Measurements from ENCODE around the gene SLC12A3.
A peak's percentile ranks its signal among the peaks of the same experiment; 100 is the strongest.
"Not testable (repeated sequence)": the region's sequence is repeated elsewhere in the genome, so short reads cannot be mapped to it uniquely, and the experiment has no call there.

SLC12A3 gene

GRCh38 chr16:56866955-56867830 is 2.2 kb downstream of the SLC12A3 start:
- DNase-seq (ENCODE audit: low spot score) = peak; percentile 73

GRCh38 chr16:56868175-56868574 is 3.2 kb downstream of the SLC12A3 start:
- no peak for DNase-seq (ENCODE audit: low spot score)

- not testable (repeated sequence) for DNase-seq (ENCODE audit: low spot score)
Measured at GRCh38 chr16:56868766-56869165, 3.8 kb downstream of the SLC12A3 start.

GRCh38 chr16:56869513-56870275 is 4.7 kb downstream of the SLC12A3 start:
- DNase-seq (ENCODE audit: low spot score) = no peak

- DNase-seq (ENCODE audit: low spot score) = no peak
Measured at GRCh38 chr16:56870276-56870888, 5.4 kb downstream of the SLC12A3 start.

DNA sequence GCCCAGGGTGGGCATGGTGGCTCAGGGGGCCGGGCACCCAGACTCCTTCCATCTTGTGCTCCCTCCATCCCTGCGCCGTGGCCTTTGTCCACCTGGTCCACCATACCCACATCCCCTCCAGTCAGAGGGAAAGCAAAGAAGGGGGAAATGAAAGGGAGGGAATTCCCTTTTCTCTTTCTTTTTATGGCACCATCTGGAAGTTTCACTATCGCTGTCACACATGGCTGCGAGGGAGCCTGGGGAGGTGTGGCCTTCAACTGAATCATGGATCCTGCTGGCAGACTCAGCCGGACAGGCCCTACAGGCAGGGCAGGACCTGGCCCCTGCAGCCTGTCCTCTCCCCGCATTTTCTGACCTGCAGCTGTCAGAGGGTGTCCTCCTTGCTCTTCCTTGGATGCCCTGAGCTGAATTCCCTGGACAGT is 6.2 kb downstream of the SLC12A3 start:
- no peak for DNase-seq (ENCODE audit: low spot score)

DNA sequence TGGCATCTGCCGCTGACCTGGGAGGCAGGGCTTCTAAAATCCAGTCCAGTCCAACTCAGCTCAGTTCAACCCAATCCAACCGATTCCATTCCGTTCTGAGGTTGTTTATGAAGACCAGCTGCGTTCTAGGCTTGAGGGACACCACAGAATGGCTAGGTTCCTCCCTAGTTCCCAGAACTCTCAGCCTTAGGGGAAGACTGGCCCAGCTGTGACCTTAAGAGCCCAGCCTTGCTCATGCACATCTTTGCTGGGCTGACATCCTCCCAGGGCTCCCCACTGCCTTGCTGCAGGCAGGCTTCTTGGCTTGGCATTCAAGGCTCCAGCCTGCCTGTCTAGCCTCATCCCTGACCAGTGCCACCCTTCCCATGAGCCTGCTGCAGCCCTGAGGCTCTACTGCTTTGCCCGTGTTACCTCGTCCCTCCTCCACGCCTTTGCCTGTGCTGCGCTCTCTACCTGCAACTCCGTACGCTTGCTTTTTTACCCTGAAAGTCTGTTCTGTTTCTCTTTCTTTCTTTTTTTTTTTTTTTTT is 7.9 kb downstream of the SLC12A3 start:
- no peak for DNase-seq (ENCODE audit: low spot score)

GRCh38 chr16:56874800-56875199 is 9.8 kb downstream of the SLC12A3 start:
- DNase-seq (ENCODE audit: low spot score) = peak; percentile 94

- DNase-seq (ENCODE audit: low spot score) = no peak
Measured at GRCh38 chr16:56876048-56876447, 11.0 kb downstream of the SLC12A3 start.

GRCh38 chr16:56877486-56878182 is 12.6 kb downstream of the SLC12A3 start:
- no peak for DNase-seq (ENCODE audit: low spot score)

- no peak for DNase-seq (ENCODE audit: low spot score)
Measured at GRCh38 chr16:56878282-56878854, 13.4 kb downstream of the SLC12A3 start.

GRCh38 chr16:56879276-56879675 is 14.3 kb downstream of the SLC12A3 start:
- DNase-seq (ENCODE audit: low spot score) = no peak

- no peak for DNase-seq (ENCODE audit: low spot score)
Measured at GRCh38 chr16:56880176-56880575, 15.2 kb downstream of the SLC12A3 start.

GRCh38 chr16:56880685-56881084 is 15.7 kb downstream of the SLC12A3 start:
- DNase-seq (ENCODE audit: low spot score) = no peak

DNA sequence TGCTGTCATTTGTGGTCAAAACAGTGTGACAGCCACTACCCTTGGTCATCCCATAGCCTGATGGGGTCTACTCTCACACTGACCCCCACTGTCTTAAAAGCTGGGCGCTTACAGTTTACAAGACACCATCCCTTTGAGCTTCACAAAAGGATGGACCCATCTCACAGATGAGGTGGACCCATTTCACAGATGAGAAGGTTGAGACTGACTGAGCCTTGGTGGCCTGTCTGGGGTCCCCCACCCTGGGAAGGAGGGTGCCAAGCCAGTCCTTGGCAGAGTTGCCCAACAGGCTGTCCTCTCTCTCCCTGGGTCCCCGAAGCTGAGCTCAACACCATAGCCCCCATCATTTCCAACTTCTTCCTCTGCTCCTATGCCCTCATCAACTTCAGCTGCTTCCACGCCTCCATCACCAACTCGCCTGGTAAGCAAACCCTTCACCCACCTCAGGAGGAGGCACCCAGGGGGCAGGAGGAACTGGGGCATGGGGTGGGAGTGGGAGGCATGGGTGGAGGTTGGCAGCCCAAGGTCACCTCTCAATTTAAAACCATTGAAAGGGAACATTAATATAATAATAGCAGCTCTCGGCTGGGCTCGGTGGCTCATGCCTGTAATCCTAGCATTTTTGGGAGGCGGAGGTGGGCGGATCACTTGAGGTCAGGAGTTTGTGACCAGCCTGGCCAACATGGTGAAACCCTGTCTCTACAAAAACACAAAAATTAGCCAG is 17.2 kb downstream of the SLC12A3 start:
- no peak for DNase-seq (ENCODE audit: low spot score)

GRCh38 chr16:56883586-56883985 is 18.6 kb downstream of the SLC12A3 start:
- DNase-seq (ENCODE audit: low spot score) = no peak

DNA sequence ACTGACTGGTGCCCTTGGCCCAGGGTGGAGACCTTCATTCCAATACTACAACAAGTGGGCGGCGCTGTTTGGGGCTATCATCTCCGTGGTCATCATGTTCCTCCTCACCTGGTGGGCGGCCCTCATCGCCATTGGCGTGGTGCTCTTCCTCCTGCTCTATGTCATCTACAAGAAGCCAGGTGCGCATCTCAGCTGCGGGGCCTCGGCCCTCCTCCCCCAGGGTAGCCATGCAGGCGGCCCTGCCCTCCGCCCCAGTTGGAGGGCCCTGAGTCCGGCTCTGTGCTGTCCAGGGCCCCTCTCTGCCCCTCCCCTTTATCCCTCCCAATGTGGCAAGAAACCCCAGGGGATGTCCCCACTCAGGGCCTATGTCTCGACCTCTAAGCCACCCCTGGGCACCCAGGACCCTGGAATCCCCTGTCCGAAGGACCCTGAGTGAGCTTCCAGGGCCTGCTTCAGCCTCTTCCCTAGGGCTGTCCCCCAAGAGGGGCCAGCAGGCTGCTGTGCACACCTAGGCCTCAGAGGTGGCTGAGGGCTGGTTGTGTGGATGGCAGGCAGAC is 19.1 kb downstream of the SLC12A3 start:
- no peak for DNase-seq (ENCODE audit: low spot score)

DNA sequence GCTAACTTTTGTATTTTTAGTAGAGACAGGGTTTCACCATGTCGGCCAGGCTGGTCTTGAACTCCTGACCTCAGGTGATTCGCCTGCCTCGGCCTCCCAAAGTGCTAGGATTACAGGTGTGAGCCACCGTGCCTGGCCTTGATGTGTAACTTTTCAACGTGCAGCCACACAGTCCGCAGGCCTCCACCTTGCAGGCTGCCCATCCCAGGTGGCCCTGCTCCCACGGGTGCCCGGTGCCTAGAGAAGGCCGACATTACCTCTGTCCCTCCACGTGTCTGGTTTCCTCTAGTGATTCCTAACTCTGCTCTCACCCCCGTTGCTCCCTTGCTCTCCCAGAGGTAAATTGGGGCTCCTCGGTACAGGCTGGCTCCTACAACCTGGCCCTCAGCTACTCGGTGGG is 19.9 kb downstream of the SLC12A3 start:
- DNase-seq (ENCODE audit: low spot score) = not testable (repeated sequence)

DNA sequence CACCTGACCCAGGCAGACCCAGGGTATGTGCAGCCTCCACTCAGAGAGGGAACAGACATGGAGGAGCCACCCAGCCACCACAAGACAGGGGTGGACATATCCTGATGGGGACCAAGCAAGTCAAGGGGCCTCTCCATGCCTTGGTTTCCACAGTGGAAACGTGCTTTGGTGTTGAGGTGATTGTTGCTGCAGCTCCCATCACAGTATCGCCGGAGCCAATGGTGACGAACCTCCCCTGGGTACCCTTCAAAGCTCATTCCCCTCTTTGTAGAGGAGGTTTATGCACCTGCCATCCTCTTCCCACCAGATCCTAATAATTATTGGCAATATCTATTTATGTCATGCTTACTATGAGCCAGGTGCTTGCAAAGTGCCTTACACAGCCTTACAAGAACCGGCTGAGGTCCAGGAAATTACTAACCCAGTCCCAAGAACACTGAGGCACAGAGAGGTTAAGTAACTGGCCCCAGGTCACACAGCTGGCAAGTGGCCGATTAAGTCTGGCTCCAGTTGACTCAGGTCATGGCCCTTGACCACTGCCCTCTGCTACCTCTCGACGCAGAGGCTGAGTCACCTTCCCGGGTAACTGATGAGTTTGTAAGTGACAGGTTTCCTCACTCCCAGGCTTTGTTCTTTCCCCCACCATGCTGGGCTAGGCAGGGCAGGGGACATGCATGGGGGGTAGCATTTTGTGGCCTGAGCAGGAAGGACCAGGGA is 20.6 kb downstream of the SLC12A3 start:
- no peak for DNase-seq (ENCODE audit: low spot score)

Measured in SK-N-DZ (cell line).